SK-N-SH (cell line): ENCODE data around the gene HS2ST1. TPM values are rescaled to one million over a fixed set of nuclear protein-coding genes. Genes with fewer than 3 reads are reported as not detected.

Experiments used
- CTCF ChIA-PET: fragments of 300-600, 350-600 bp; formaldehyde crosslinking; extraction: SDS; loops from one replicate; lab custom pipeline; 2021; lab: Yijun Ruan, JAX
- POLR2A ChIA-PET: fragments of 350-600 bp; sonication (Branson Sonifier 250); formaldehyde crosslinking; extraction: SDS; loops from one replicate; lab custom pipeline; 2020; ENCODE audit warnings: antibody characterized with exemption, inconsistent platforms; lab: Yijun Ruan, JAX
- DNase-seq: peaks from one replicate; pipeline ENCODE4 v3.0.0; 2012
- H2AFZ ChIP-seq: fragments of 200-600 bp; sonication (generic); 2 replicates; pipeline ENCODE4 v1.8.1; 2016; ENCODE audit warnings: antibody characterized with exemption, mild to moderate bottlenecking, low read depth
- H3F3A ChIP-seq: fragments of 200-600 bp; sonication (generic); replicated peaks from 2 replicates; pipeline ENCODE3; 2016; ENCODE audit warnings: antibody characterized with exemption, mild to moderate bottlenecking; ENCODE audit not compliant: insufficient read depth
- H3K27ac ChIP-seq, 2 experiments: fragments of 200-500 bp in 1 of 2; fragments of 200-600 bp in 1 of 2; sonication (Bioruptor generic) in 1 of 2; sonication (generic), shearing (Covaris generic) in 1 of 2; 2 replicates each; pipeline versions ENCODE4 v1.5.1 to v1.6.1; 2014 to 2016; ENCODE audit warnings: low read depth in 2 of 2, inconsistent platforms in 1 of 2, low read length in 1 of 2, mild to moderate bottlenecking in 1 of 2, mixed read lengths in 1 of 2
- H3K27me3 ChIP-seq: fragments of 200-600 bp; sonication (generic), shearing (Covaris generic); 2 replicates; pipeline ENCODE4 v1.6.1; 2016; ENCODE audit warnings: mixed run types; ENCODE audit not compliant: insufficient read depth
- H3K36me3 ChIP-seq, 2 experiments: fragments of 200-500 bp in 1 of 2; fragments of 200-600 bp in 1 of 2; sonication (Bioruptor generic) in 1 of 2; sonication (generic) in 1 of 2; replicated peaks in 1 of 2; 2 replicates each; pipeline versions ENCODE3 to v1.5.1; 2014 to 2016; ENCODE audit warnings: low read length in 1 of 2, mild to moderate bottlenecking in 1 of 2; ENCODE audit not compliant: insufficient read depth in 2 of 2, control insufficient read depth in 1 of 2
- H3K4me1 ChIP-seq, 2 experiments: fragments of 200-500 bp in 1 of 2; fragments of 200-600 bp in 1 of 2; sonication (Bioruptor generic) in 1 of 2; sonication (generic), shearing (Covaris generic) in 1 of 2; 2 replicates each; pipeline versions ENCODE4 v1.5.1 to v1.6.1; 2014 to 2016; ENCODE audit warnings: low read depth in 1 of 2, low read length in 1 of 2, mixed run types in 1 of 2; ENCODE audit not compliant: insufficient read depth in 2 of 2, control insufficient read depth in 1 of 2
- H3K4me2 ChIP-seq: fragments of 200-600 bp; sonication (generic), shearing (Covaris generic); 2 replicates; pipeline ENCODE4 v1.6.1; 2017; ENCODE audit warnings: mixed run types
- H3K4me3 ChIP-seq, 2 experiments: fragments of 200-500 bp in 1 of 2; fragments of 200-600 bp in 1 of 2; sonication (Bioruptor generic) in 1 of 2; sonication (generic), shearing (Covaris generic) in 1 of 2; 2 replicates each; pipeline versions ENCODE4 v1.5.1 to v1.8.1; 2014 to 2016; ENCODE audit warnings: low read depth in 2 of 2, inconsistent platforms in 1 of 2, low read length in 1 of 2, mild to moderate bottlenecking in 1 of 2, mixed read lengths in 1 of 2, moderate library complexity in 1 of 2
- H3K79me2 ChIP-seq: fragments of 200-600 bp; sonication (generic); 2 replicates; pipeline ENCODE4 v1.8.1; 2017; ENCODE audit warnings: mild to moderate bottlenecking; ENCODE audit not compliant: insufficient read depth
- H3K9ac ChIP-seq: fragments of 200-600 bp; sonication (generic); 2 replicates; pipeline ENCODE4 v1.6.1; 2017; ENCODE audit warnings: mixed run types
- H3K9me2 ChIP-seq: fragments of 200-600 bp; sonication (generic); 2 replicates; pipeline ENCODE4 v1.6.1; 2017; ENCODE audit warnings: mixed run types
- H3K9me3 ChIP-seq: fragments of 200-600 bp; sonication (generic); 2 replicates; pipeline ENCODE4 v1.6.1; 2017; ENCODE audit warnings: mixed run types, mild to moderate bottlenecking, moderate library complexity
- H4K20me1 ChIP-seq: fragments of 200-600 bp; sonication (generic); 2 replicates; pipeline ENCODE4 v1.6.1; 2017; ENCODE audit warnings: mild to moderate bottlenecking, mixed run types; ENCODE audit not compliant: insufficient read depth
- CTCF ChIP-seq: fragments of 200-600 bp; sonication (generic); IDR thresholded peaks from 2 replicates; pipeline ENCODE4 v1.6.1; 2017; ENCODE audit warnings: antibody characterized with exemption, mild to moderate bottlenecking, moderate library complexity
- FOXJ3 ChIP-seq: sonication (generic); formaldehyde crosslinking; IDR thresholded peaks from 2 replicates; pipeline ENCODE4 v1.5.1; 2020; ENCODE audit warnings: mild to moderate bottlenecking, missing genetic modification reagents
- GABPA ChIP-seq: IDR thresholded peaks from 2 replicates; pipeline ENCODE4 v1.4.0; 2012; ENCODE audit warnings: low read depth, mild to moderate bottlenecking
- IRF3 ChIP-seq: fragments of 150-350 bp; IDR thresholded peaks from 2 replicates; pipeline ENCODE4 v1.6.1; 2016; ENCODE audit warnings: mild to moderate bottlenecking, low read depth, low read length
- MEF2A ChIP-seq: IDR thresholded peaks from 2 replicates; pipeline ENCODE4 v1.4.0; 2012; ENCODE audit warnings: low read depth, borderline replicate concordance
- POLR2AphosphoS5 ChIP-seq: IDR thresholded peaks from 2 replicates; pipeline ENCODE4 v1.6.1; 2012; ENCODE audit warnings: low read depth, low read length
- RAD21 ChIP-seq: IDR thresholded peaks from 2 replicates; pipeline ENCODE4 v1.6.1; 2012; ENCODE audit warnings: mild to moderate bottlenecking, low read length
- RCOR1 ChIP-seq: fragments of 150-350 bp; IDR thresholded peaks from 2 replicates; pipeline ENCODE4 v1.6.1; 2017; ENCODE audit warnings: antibody characterized with exemption, low read length
- RFX5 ChIP-seq: IDR thresholded peaks from 2 replicates; pipeline ENCODE4 v1.6.1; 2012; ENCODE audit warnings: mild to moderate bottlenecking, improper control_type of control experiment, low read length
- SIN3A ChIP-seq: IDR thresholded peaks from 2 replicates; pipeline ENCODE4 v1.6.1; 2012; ENCODE audit warnings: low read depth, mild to moderate bottlenecking, low read length, moderate library complexity, borderline replicate concordance
- TAF1 ChIP-seq: IDR thresholded peaks from 2 replicates; pipeline ENCODE4 v1.6.1; 2012; ENCODE audit warnings: low read depth, mild to moderate bottlenecking, low read length, moderate library complexity, borderline replicate concordance
- TCF12 ChIP-seq: IDR thresholded peaks from 2 replicates; pipeline ENCODE4 v1.4.0; 2012
- TEAD4 ChIP-seq: IDR thresholded peaks from 2 replicates; pipeline ENCODE4 v1.4.0; 2012; ENCODE audit warnings: mild to moderate bottlenecking, borderline replicate concordance; ENCODE audit not compliant: insufficient read depth
- YY1 ChIP-seq: IDR thresholded peaks from 2 replicates; pipeline ENCODE4 v1.4.0; 2012; ENCODE audit warnings: low read depth, mild to moderate bottlenecking
- ZBTB33 ChIP-seq: IDR thresholded peaks from 2 replicates; pipeline ENCODE4 v1.4.0; 2012; ENCODE audit warnings: low read depth, borderline replicate concordance
- WGBS: methylation state at CpG from one replicate; pipeline ENCODE4 v1.1.6; 2017; ENCODE audit warnings: low lambda C conversion rate; 5-methylcytosine and 5-hydroxymethylcytosine counted together
- polyA plus RNA-seq, 3 experiments: library from polyadenylated mRNA; depleted of rRNA; stranded (reverse); fragments of >200 nt; gene quantifications; 2 replicates each; pipeline ENCODE4 v1.2.3, GENCODE V29; 2012

Gene HS2ST1
- polyA plus RNA-seq, 1 of the 3 experiments (the other 2 are of a cell fraction), result 16.6 TPM

GRCh38 chr1:87146538-87146937 lies 232.1 kb downstream of the HS2ST1 start:
- no peaks in the 10 kb centered on the region for H3K79me2 ChIP-seq
- no peaks in the 10 kb centered on the region for H3K9me3 ChIP-seq
- no peak for DNase-seq
- peaks cover 9 to 10% of the 10 kb centered on the region in 2 experiments; a peak in 3 of 4 replicates for H3K4me1 ChIP-seq
- H3K9ac ChIP-seq, result no peak overlapping the region
- H2AFZ ChIP-seq, result no peak overlapping the region
- no peaks in the 10 kb centered on the region for H3K36me3 ChIP-seq
- no peaks in the 10 kb centered on the region for H4K20me1 ChIP-seq
- 76% methylated on average over 2 of the region's 2 CpGs for WGBS
- no peaks in the 10 kb centered on the region for H3F3A ChIP-seq
- no peak for TF ChIP-seq CTCF
- no peak for TF ChIP-seq IRF3
- no peak for TF ChIP-seq TEAD4
- TF ChIP-seq MEF2A, result no peak
- TF ChIP-seq RCOR1, result no peak
- no peak for TF ChIP-seq RFX5
- no peak for TF ChIP-seq YY1
- no peak overlapping the region for H3K27ac ChIP-seq
- ChIA-PET POLR2A (no interaction called here), CTCF (interaction anchor here (0.6 to 1.1 kb wide), 2 partner anchors 15 to 807 kb away, joined by 3 read pairs; no protein-coding TSS in a partner anchor)
- H3K27me3 ChIP-seq, result no peaks in the 10 kb centered on the region
- no peak overlapping the region for H3K4me3 ChIP-seq
- no peak overlapping the region for H3K4me2 ChIP-seq
- H3K9me2 ChIP-seq, result no peaks in the 10 kb centered on the region

GRCh38 chr1:87146986-87147385 lies 232.6 kb downstream of the HS2ST1 start:
- no peaks in the 10 kb centered on the region for H3F3A ChIP-seq
- H3K27ac ChIP-seq, result no peak overlapping the region
- H4K20me1 ChIP-seq, result no peaks in the 10 kb centered on the region
- no peak overlapping the region for H3K4me2 ChIP-seq
- TF ChIP-seq GABPA, result no peak
- TF ChIP-seq ZBTB33, result no peak
- TF ChIP-seq FOXJ3, result no peak
- no peak for TF ChIP-seq SIN3A
- no peak for TF ChIP-seq TAF1
- TF ChIP-seq POLR2AphosphoS5, result no peak
- TF ChIP-seq TEAD4, result no peak
- TF ChIP-seq RAD21, result no peak
- no peak for TF ChIP-seq RFX5
- TF ChIP-seq TCF12, result no peak
- ChIA-PET POLR2A (no interaction called here), CTCF (interaction anchor here (1.1 kb wide), 1 partner anchor 16 kb away, joined by 3 read pairs; no protein-coding TSS in a partner anchor)
- peaks cover 9 to 10% of the 10 kb centered on the region in 2 experiments; a peak in 3 of 4 replicates for H3K4me1 ChIP-seq
- DNase-seq, result no peak
- H3K79me2 ChIP-seq, result no peaks in the 10 kb centered on the region
- H3K4me3 ChIP-seq, result no peak overlapping the region
- no peak overlapping the region for H2AFZ ChIP-seq
- H3K9me3 ChIP-seq, result no peaks in the 10 kb centered on the region
- no peaks in the 10 kb centered on the region for H3K27me3 ChIP-seq
- WGBS, result 80% methylated on average over 2 of the region's 2 CpGs
- no peak overlapping the region for H3K9ac ChIP-seq
- H3K36me3 ChIP-seq, result no peaks in the 10 kb centered on the region
- H3K9me2 ChIP-seq, result no peaks in the 10 kb centered on the region
